Fibroblast of skin of right biceps (primary cell): ENCODE results near the gene ZNF581.

ENCODE experiments used
- DNase-seq: peaks from one replicate; pipeline ENCODE4 v3.0.0-alpha.2; 2013

Gene ZNF581

DNA sequence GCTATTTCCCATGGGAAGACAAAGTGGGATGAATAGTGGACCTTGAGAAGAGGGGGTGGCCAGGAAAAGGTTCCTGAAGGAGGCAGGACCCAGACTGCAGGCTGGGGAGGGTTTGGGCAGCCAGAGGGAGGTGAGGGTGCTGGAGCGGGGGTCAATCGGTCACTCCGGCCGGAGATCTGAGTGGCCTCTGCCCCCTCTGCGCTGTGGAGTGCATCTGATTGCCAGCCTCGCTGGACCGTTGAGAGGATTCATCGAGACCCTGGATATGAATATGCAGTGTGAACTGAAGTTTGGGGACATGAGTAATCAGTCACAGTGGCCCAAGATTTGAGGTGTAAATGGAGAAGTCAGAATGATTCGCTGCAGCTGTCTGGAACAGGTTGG lies 8.1 kb upstream of the ZNF581 start:
- no peak for DNase-seq

DNA sequence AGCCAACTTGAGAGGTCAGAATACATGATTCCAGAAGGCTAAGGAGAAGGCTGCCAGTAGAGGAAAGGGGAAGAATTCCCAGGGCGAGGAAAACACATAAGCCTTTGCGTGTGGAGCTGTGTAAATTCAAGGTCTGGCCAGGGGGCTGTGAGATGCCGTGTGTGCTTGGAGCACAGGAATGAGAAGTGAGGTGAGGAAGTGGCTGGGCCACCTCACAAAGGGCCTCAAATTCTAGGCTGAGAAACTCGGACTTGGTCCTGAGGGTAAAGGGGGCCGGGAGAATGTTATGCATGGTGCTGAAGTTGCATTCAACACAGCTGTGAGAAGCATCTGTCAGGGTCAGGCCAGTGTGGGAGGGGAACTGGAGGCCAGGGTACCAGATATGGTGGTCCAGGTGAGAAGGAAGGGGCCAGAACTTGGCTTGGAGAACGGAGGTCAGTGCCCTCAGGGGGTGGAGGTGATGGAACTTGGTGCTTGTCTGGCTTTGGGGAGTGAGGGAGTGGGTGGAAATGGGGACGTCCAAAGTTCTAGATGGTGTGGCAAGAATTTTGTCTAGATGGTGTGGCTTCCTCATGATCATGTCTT lies 7.5 kb upstream of the ZNF581 start:
- no peak for DNase-seq

DNA sequence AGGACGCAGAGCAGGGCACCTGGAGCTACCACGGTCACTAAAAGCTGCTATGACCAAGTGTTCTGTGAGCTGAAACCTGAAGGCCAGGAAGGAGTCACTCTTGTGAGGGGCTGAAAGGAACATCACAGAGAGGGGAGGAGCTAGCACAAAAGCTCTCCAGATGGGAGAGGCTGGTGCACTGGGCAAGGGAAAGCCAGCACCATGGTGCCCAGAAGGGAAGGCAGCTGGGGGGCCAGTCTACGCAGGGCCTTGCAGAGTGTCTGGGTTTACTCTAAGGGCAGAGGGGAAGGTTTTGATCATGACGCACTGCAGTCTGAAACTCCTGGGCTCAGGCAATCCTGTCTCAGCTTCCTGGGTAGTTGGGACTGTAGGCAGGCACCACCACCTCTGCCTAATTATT lies 6.7 kb upstream of the ZNF581 start:
- no peak for DNase-seq

DNA sequence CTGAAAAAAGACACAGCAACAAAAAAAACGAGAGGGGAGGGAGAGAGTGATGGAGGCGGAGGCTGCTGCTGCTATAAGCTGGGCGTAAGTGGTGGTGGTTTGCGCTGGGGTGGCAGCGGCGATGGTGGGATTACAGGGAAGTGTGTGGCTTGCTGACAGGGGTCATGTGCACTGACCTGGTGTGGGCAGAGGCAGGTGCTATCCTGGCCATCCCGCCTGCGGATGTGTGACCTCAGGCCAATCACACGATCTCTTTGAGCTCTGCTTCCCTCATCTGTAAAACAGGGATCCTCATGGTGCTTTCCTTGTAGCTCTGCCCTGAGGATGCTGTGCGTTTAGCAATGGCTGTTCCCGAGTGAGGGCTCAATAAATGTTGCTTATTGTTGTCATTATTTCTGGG lies 5.9 kb upstream of the ZNF581 start:
- DNase-seq, result no peak

DNA sequence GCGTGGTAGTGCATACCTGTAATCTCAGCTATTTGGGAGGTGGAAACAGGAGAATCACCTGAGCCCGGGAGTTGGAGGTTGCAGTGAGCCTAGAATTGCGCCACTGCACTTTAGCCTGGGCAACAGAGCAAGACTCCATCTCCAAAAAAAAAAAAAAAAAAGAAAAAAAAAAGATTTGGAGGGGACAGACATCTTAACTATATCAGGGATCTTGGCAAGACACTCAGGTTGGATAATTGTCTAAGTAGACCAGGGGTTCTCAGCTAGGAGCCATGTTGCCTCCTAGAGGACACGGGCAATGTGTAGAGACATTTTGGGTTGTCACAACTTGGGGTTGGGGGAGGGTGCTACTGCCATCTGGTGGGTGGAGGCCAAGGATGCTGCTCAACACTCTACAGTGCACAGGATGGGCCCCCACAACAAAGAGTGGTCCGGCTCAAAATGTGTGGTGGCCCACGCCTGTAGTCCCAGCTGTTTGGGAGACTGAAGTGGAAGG lies 4.5 kb upstream of the ZNF581 start:
- peak; percentile 51 for DNase-seq

DNA sequence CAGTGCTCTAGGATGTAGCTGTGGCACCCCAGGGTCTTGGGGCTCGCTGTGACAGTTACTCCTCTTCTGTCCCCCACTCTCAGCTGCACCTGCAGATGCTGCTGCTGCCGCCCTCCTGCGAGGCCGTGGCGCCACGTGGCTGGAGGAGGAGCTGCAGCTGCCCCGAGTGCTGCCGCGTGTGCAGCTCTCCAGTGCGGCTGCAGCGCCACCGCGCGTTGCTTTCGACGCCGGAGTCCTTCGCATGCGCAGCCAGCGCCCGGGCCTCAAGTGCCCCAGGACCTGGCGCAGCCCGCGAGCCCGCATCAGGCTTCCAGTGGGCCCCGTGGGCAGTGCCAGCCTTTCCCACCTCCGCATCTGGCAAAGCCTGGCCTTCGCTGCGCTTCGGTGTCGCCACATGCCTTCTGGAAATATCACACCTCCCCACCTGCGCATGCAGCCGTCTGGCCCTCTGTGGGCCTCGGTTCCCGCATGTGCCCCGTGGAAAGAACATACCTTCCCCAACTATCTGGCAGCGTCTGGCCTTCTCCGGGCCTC lies 3.3 kb upstream of the ZNF581 start:
- peak; percentile 79 for DNase-seq

DNA sequence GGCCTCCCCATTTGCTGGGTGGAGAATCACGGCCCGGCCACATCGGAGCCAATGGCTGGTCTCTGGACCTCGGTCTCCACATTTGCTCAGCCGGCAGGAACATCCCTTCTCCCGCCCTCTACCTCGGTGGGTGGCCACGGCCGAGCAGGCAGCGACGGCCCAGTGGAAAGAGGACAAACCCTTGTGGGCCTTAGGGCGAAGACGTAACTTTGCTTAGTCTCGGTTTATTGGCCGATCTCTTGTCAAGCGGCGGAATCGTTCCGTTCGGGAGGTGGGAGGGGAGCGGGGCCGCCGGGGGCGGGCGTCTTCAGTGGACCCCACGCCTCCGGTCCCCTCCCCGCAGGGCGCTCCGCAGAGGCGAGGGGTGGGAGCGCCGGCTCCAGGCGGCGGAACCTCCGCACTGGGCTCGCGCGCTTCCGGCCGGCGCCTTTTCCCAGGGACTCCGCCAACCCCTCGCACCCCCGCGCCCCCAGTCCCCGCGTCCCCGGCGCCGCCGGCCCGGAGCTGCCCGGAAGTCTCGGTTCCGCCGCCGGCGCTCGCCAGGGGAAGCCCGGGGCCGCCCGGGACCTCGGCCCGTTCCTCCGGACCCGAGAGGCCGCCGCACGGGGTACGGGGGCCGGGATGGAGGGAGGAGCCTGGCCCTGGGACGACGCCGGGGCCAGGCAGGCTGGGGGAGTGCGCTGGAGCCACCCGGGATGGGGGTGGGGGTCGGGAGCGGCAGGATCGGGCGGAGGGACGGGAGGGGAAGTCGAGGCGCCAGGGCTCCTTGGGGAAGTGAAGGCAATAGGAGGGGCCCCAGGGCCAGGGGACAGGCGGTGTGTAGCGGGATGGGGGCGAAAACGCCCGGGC lies 2.6 kb upstream of the ZNF581 start, which contains the start of gene ZNF580:
TSS of gene ZNF580 (plus strand) at position 426 of the 849 bp plus-strand sequence. CDS start 1,507 bp downstream, outside the sequence.
- peak; percentile 85 for DNase-seq

DNA sequence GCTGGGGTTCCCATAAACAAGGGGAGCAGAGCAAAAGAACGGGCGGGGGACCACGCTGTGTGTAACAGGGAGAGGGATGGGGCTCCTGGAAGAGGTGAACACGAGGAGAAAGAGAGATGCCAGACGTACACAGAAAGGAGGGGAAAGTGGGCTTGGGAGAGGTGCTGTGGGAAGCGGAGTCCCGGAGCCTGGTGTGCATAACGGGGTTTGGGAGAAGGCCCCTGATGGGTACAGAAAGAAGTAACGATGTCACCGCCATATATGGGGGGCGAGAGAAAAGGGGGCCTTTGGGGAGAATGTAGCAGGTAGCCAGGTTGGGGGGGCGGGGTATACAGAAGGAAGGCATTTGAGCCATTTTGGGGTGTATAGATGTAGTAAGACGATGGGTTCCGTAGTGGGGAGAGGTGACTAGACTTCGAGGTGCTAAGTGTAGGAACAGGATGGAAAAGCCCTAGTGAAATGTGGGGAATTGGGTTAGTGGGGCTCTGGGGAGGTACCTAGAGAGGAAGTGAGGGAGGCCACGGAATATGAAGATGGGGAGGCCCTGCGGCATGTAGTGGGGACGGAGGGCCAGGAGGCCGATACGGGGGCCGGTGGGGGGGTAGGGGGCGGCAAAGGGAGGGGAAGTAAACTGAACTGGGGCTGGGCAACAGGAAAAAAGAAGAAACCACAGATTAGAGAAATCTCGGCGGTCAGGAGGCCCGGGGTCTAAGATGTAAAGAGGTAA lies 1.9 kb upstream of the ZNF581 start:
- DNase-seq, result no peak

DNA sequence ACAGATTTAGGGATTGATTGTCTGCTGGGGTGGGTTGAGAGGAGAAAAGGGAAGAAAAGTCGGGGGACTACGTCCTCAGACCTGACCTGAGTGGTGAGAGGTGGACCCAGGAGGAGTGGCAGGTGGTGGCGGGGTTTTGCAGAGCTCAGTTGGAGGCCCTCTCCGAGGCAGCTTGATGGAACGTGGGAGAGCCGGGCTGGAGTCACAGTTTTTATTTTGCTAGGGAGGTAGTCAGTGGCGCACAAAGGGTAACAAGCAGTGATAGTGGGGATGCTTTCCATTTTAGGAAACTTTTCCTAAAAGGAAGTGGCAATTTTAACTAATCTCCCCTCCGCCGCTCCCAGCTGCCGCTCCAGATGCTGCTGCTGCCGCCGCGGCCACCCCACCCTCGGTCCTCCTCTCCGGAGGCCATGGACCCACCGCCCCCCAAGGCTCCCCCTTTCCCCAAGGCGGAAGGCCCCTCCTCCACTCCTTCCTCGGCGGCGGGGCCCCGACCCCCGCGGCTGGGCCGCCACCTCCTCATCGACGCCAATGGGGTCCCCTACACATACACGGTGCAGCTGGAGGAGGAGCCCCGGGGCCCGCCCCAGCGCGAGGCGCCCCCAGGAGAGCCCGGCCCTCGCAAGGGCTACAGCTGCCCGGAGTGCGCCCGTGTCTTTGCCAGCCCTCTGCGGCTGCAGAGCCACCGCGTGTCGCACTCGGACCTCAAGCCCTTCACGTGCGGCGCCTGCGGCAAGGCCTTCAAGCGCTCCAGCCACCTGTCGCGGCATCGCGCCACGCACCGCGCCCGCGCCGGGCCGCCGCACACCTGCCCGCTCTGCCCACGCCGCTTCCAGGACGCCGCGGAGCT lies 1.1 kb upstream of the ZNF581 start:
- DNase-seq, result no peak

DNA sequence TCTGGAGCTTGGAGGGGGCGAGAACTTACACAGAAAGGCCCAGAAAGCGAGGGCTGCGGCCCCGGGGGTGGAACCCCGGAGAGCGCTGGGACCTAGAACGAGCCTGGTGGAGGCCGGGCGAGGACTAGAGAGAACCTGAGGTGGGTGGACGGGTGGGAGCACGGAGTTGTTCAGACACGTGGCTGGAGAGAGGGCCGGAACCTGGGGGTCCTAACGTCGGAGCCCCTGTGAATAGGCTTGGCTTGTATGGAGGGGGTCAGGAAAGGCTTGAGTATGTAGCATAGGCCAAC lies 383 bp downstream of the ZNF581 start:
- DNase-seq, result no peak

DNA sequence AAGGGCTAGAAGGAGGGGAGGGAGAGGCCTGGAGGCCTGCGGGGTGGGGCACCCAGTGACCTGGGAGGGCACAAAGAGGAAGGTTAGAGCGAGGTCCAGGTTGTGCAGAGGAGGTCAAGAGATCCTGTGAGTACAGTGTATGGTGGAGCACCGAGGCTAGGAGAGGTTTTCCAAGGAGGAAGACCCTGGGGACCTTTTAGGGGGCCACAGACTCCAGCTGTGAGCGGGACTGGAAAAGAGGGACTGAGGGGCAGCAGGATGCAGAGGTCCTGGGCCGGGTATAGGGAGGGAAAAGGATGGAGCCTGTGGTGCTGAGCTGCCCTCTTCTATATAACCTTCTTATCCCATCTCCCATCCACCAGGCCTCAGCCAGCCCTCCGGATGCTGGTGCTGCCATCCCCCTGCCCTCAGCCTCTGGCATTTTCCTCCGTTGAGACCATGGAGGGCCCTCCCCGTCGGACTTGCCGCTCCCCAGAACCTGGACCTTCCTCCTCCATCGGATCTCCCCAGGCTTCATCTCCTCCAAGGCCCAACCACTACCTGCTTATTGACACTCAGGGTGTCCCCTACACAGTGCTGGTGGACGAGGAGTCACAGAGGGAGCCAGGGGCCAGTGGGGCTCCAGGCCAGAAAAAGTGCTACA lies 863 bp downstream of the ZNF581 start:
- no peak for DNase-seq

DNA sequence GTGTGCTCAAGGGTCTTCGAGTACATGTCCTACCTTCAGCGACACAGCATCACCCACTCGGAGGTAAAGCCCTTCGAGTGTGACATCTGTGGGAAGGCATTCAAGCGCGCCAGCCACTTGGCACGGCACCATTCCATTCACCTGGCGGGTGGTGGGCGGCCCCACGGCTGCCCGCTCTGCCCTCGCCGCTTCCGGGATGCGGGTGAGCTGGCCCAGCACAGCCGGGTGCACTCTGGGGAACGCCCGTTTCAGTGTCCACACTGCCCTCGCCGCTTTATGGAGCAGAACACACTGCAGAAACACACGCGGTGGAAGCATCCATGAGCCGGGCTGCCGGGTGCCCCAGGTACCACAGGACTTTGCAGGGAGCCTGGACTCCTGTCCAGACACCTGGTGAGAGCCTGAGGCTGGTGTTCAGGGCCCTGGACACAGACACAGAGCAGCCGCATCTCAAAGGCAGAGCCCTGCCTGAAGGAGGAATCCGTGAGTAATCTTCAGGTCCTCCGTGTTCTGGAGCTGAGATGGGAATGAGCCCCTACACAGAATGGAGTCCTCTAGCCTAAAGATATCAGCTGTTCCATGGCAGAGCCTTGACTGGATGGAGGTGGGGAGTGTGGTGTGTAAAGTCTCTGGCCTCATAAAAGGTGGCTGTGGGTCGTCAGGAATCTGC lies 1.5 kb downstream of the ZNF581 start:
- DNase-seq, result no peak

DNA sequence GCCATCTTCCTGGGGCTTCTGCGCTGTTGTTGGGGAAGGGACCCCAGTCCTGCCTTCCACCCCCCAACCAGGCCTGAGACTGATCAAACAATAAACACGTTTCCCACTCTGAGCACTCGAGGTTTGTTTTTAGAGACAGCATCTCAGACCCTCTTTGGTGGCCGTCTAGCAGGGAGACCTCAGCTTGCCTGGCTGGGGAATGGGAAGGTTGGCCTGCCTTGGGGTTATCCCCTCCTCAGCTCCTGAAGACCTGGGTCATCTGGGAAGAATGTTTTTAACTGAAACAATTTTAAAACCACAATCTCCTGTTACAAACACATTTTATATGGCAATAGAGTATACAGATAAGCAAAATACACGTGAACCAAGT lies 2.0 kb downstream of the ZNF581 start:
- no peak for DNase-seq

DNA sequence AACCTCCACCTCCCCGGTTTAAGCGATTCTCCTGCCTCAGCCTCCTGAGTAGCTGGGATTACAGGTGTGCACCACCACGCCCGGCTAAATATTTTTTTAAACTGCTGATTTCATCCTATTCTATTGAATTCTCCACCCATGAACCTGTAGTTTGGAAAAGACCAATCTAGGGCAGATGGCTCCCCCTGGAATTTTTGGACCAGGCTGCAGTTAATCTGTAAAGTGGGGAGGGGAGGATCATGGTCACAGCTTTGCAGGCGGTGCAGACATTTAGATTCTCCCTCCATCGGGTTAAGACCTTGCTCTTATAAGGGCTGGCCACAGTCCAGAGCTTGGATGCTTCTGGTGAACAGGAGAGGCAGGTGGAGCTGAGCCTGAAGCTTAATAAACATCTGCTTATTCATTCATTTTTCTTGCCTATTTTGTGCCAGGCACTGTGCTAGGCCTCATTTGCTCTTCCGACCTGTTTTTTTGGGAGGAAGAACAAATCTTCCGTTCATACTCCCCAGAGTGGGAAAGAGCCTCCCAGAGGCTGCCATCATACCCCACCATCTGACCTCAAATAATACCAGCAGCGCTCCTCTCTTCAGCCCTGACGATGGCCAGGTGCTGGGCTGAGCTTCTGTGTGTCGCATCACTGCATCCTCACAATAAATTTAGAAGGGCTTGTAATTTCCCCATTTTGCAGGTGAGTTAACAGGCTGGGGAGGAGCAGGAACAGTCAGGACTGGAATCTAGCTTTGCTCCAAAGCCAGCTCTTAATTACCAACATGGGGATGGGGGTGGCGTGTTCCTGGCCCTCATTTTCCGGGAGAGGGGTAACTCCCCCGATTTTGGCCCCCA lies 3.7 kb downstream of the ZNF581 start:
- no peak for DNase-seq

DNA sequence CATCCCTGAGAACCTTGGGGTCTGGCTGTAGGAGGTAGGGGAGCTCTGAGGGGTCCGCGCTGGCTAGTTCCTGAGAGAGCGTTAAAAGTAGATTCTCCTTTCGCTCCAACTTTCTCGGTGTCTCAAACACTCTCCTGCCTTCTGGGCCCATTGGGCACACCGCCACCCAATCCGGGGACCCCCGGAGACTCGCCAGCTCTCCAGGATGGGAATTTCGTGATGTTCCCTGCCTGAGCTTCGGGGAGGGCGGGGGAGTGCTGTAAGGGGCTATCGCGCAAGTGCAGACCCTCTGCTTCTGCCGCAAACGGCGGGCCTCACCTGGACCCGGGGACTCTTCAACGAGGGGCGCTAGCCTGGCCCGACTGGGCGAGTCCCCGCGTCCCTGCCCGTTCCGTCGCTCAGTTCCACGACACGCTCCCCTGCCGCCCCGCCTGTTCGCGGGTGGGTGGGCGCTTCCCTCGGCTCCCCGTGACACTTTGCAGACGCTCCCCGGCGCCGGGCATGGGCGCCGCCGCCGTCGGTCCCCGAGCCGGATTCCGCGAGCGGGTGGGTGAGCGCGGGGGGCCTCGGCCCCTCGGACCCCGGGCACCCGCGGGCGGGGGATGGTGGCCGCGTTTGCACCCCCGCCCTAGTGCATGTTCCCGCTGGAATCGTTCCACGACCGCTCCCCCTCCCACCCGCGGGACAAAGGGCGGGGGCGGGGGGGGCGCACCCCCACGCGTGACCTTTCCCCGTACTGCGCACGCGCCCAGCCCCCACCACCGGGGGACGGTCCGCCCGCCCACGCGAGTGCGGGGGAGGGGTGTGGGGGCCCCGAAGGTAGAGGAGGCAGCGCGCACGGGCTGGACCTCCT lies 4.5 kb downstream of the ZNF581 start, which contains the start of gene CCDC106:
TSS of gene CCDC106 (plus strand) at position 481 of the 853 bp plus-strand sequence. CDS start 835 bp downstream, outside the sequence.
- DNase-seq, result peak; percentile 79

DNA sequence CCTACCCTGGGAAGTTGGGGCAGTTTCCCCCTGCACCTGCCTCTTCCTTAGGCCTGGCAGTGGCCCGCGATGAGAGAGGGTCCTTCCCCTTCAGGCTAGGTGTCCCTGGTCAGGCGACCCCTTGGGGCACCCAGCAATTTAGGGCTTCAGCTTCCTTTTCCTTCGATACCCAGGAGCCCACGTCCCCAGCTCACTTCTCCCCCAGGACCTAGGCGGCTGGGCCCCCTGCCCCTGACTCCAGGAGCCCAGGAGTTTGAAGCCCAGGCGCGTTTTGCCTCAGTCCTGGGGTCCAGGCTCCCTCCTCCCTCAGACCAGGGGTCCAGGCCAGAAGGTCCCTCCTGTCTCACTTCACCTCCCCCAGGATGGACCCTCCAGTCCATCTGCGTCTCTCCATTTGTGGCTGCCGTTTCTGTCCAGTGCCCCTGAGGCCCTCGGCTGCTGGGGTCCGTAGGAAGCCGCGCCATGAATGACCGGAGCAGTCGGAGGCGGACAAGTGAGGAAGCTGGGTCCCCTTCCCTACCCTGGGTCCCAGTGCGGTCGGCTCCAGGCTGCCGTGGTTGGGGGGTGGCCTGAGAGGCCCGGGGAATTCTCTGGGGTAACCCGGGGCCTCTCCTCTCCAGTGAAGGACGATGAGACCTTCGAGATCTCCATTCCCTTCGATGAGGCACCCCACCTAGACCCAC lies 5.3 kb downstream of the ZNF581 start:
- DNase-seq, result no peak

DNA sequence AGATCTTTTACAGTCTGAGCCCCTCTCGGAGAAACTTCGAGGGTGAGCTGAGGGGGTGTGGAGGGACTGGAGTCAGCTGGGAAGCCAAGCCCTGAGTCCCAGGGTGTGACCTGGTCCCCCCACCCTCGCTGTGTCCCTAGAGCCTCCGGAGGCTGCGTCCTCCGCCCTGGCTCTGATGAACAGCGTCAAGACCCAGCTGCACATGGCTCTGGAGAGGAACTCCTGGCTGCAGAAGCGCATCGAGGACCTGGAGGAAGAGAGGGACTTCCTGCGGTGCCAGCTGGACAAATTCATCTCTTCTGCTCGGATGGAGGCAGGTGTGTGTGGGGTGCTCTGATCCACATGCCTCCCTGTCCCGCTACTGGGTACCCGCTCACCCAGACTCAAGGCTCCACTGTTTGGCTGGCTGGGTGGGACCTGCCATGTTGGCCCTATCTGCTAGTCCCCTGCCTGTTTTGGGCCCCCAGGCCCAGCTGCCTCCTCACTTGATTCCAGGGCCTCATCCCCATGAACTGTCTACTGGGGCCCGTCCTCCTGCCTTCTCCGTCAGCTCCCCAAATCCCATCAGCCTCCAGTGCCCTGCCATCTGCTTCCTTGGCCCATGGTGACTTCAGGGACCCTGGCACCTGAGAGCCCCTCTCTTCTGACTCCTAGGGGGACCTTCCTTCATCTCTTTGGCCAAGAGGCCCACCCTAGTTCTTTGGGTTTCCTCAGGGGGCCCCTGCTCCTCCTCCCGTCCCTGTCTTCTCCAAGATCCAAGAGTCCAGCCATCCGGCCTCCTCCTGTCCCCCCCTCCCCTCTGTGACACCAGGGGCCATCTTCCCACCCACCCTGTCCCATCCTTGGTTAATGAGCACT lies 6.0 kb downstream of the ZNF581 start:
- no peak for DNase-seq

DNA sequence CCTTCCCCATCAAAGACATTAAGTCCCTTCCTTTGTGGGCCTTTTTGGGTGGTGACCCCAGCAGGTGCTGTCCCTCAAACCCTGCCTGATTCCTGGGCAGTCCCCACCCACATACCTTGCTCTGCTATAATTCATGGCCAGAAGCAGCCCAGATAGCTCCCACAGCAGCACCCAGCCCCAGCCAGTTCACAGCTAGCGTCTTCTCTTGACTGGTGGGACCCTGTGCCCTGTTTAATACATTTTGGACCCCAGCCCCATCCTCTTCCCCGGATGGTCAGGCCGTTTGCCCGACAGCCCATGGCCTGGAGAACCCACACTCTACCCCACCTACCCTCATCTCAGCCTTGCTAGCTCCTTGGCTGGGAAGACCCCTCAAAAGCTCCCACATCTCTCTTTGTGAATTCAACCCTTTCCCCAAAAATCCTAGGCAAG lies 6.7 kb downstream of the ZNF581 start:
- no peak for DNase-seq
